HepG2 (cell line): ENCODE results near the gene DHX16. TPM values are rescaled to one million over a fixed set of nuclear protein-coding genes. Genes with fewer than 3 reads are reported as not detected.
A peak's percentile ranks its signal among the peaks of the same experiment; 100 is the strongest.

Experiments
- ARNTL ChIP-seq: sonication (generic); formaldehyde crosslinking; IDR thresholded peaks from 2 replicates; pipeline ENCODE4 v1.4.0; 2020; ENCODE audit warnings: mild to moderate bottlenecking, missing genetic modification reagents
- CENPX ChIP-seq: sonication (generic); formaldehyde crosslinking; IDR thresholded peaks from 2 replicates; pipeline ENCODE4 v1.9.0; 2021; ENCODE audit warnings: mild to moderate bottlenecking, missing genetic modification reagents, moderate library complexity
- DR1 ChIP-seq: sonication (generic); formaldehyde crosslinking; IDR thresholded peaks from 2 replicates; pipeline ENCODE4 v1.8.0; 2021; ENCODE audit warnings: mild to moderate bottlenecking, missing genetic modification reagents, inconsistent platforms
- EEA1 ChIP-seq: sonication (generic); formaldehyde crosslinking; IDR thresholded peaks from 2 replicates; pipeline ENCODE4 v1.5.1; 2020; ENCODE audit warnings: mild to moderate bottlenecking, missing genetic modification reagents, borderline replicate concordance
- HDAC1 ChIP-seq: sonication (generic); formaldehyde crosslinking; IDR thresholded peaks from 2 replicates; pipeline ENCODE4 v1.5.1; 2020; ENCODE audit warnings: mild to moderate bottlenecking, missing genetic modification reagents
- JUNB ChIP-seq: sonication (generic); formaldehyde crosslinking; IDR thresholded peaks from 2 replicates; pipeline ENCODE4 v1.8.0; 2022; ENCODE audit warnings: missing genetic modification reagents, mild to moderate bottlenecking, borderline replicate concordance
- JUND ChIP-seq: sonication (generic); formaldehyde crosslinking; IDR thresholded peaks from 2 replicates; pipeline ENCODE4 v1.8.0; 2022; ENCODE audit warnings: mild to moderate bottlenecking, missing genetic modification reagents
- KMT2A ChIP-seq: sonication (generic); formaldehyde crosslinking; IDR thresholded peaks from 2 replicates; pipeline ENCODE4 v1.4.0; 2020; ENCODE audit warnings: missing genetic modification reagents
- MTF2 ChIP-seq: sonication (generic); formaldehyde crosslinking; IDR thresholded peaks from 2 replicates; pipeline ENCODE4 v1.5.0; 2020; ENCODE audit warnings: missing genetic modification reagents, borderline replicate concordance
- NCOA2 ChIP-seq: sonication (generic); formaldehyde crosslinking; IDR thresholded peaks from 2 replicates; pipeline ENCODE4 v1.8.0; 2022; ENCODE audit warnings: inconsistent platforms
- POLR2AphosphoS2 ChIP-seq: IDR thresholded peaks from 2 replicates; pipeline ENCODE4 v1.6.1; 2011; ENCODE audit warnings: low read depth, low read length, improper control_type of control experiment
- SRSF4 ChIP-seq: fragments of 200-400 bp; formaldehyde crosslinking; IDR thresholded peaks from one replicate; pipeline ENCODE4 v1.6.1; 2018; ENCODE audit warnings: mild to moderate bottlenecking, low read depth, low read length, moderate library complexity; ENCODE audit not compliant: poor library complexity, severe bottlenecking
- TCF7L2 ChIP-seq: IDR thresholded peaks from 2 replicates; pipeline ENCODE4 v1.6.1; 2011; ENCODE audit warnings: mild to moderate bottlenecking, low read depth, low read length, moderate library complexity
- ZMYM2 ChIP-seq: sonication (generic); formaldehyde crosslinking; IDR thresholded peaks from 2 replicates; pipeline ENCODE4 v1.8.0; 2022; ENCODE audit warnings: mild to moderate bottlenecking, missing genetic modification reagents
- ZNF12 ChIP-seq: sonication (generic); formaldehyde crosslinking; IDR thresholded peaks from 2 replicates; pipeline ENCODE4 v1.5.0; 2020; ENCODE audit warnings: missing genetic modification reagents
- ZNF17 ChIP-seq: sonication (generic); formaldehyde crosslinking; IDR thresholded peaks from 2 replicates; pipeline ENCODE4 v1.5.0; 2020; ENCODE audit warnings: mild to moderate bottlenecking, missing genetic modification reagents
- ZNF230 ChIP-seq: sonication (generic); formaldehyde crosslinking; IDR thresholded peaks from 2 replicates; pipeline ENCODE4 v1.4.0; 2020; ENCODE audit warnings: mild to moderate bottlenecking, missing genetic modification reagents
- ZNF331 ChIP-seq: sonication (generic); formaldehyde crosslinking; IDR thresholded peaks from 2 replicates; pipeline ENCODE4 v1.4.0; 2020; ENCODE audit warnings: missing genetic modification reagents
- ZNF615 ChIP-seq: sonication (generic); formaldehyde crosslinking; IDR thresholded peaks from 2 replicates; pipeline ENCODE4 v1.5.0; 2020; ENCODE audit warnings: mild to moderate bottlenecking, missing genetic modification reagents, borderline replicate concordance
- ZSCAN21 ChIP-seq: sonication (generic); formaldehyde crosslinking; IDR thresholded peaks from 2 replicates; pipeline ENCODE4 v1.8.0; 2022; ENCODE audit warnings: mild to moderate bottlenecking, missing genetic modification reagents, moderate library complexity, borderline replicate concordance
- polyA plus RNA-seq, 8 experiments: library from polyadenylated mRNA; depleted of rRNA in 3 of 8; stranded (reverse) in 7 of 8; unstranded in 1 of 8; fragments of >200 nt; fragmentation: Illumina TruSeq in 4 of 8; extraction: Trizol in 4 of 8; gene quantifications; 2 replicates each; pipeline versions ENCODE4 v1.2.1 to v1.2.3, GENCODE V29; 2011 to 2016; ENCODE audit warnings: low read depth in 4 of 8, missing spikeins in 1 of 8, mixed read lengths in 1 of 8; ENCODE audit not compliant: insufficient read depth in 1 of 8
- total RNA-seq, 5 experiments: library from RNA; depleted of rRNA; stranded (reverse); fragments of >200 nt; fragmentation: Illumina TruSeq; extraction: Trizol; gene quantifications; 2 replicates each; pipeline ENCODE4 v1.2.3, GENCODE V29; 2016; ENCODE audit warnings: low read depth in 1 of 5
- TF ChIP-seq, protein P1 (sequence below): IDR thresholded peaks from 2 replicates; pipeline ENCODE4 v1.6.1; 2016; ENCODE audit warnings: missing compliant biosample characterization, missing genetic modification reagents, borderline replicate concordance
- TF ChIP-seq, protein P2 (sequence below): sonication (generic); formaldehyde crosslinking; conservative IDR thresholded peaks from 2 replicates; pipeline ENCODE4 v1.4.0; 2020; ENCODE audit warnings: missing genetic modification reagents
- TF ChIP-seq, protein P3 (sequence below), 2 experiments: sonication (generic) in 1 of 2; formaldehyde crosslinking in 1 of 2; IDR thresholded peaks; 2 replicates each; pipeline versions ENCODE4 v1.4.0 to v1.6.1; 2018 to 2020; ENCODE audit warnings: missing genetic modification reagents in 2 of 2, borderline replicate concordance in 1 of 2, low read depth in 1 of 2, mild to moderate bottlenecking in 1 of 2, missing biosample characterization in 1 of 2
- TF ChIP-seq, protein P4 (sequence below): fragments of 450-650 bp; IDR thresholded peaks from 2 replicates; pipeline ENCODE4 v1.6.1; 2016

Gene DHX16
- total and polyA plus RNA-seq, 2 of the 13 experiments (the other 11 are each of a cell fraction or from before 2014, with no cell fraction given) = 57.0 to 58.5 TPM

DNA sequence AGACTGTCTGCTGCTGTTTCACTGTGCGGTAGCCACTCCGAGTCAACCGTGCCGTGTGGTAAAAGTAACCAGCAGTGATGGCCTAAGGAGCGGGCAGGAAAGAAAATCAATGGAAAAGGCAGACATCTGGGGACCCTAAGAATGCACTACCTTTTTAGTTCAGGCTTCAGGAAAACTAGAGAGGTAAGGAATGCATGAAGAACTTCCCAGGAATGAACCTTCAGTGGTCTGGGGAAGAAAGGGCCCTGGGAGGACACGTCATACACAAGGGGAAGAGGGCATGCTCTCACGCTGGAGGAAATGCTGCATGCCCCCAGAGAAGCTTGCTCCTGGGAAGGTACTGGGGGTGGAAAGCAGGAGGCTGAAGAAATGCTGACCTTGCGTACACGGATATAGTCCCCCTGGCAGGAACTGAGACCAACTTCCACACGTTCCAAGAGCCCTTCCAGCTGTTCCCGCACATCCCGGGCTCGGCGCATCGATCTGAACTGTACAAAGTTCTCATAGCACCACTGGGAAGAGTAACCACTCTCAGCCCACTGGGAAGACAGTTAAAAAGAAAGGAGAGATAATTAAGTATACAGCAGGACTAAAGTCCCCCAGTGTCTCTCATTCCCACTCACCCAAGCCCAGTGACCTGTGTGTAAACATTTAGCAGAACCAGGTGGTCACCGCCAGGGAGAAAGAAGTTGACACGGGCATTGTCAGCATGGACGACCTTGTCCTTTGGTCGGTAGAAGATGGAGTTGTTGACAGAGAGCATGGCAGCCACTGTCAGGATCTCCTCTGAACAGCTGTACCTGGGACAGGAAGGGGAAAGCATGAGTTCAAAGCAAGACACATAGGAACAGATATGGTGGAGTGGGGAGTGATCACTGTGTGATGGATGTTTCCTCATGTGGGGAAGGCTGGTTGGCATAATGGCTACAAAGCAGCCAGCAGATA, 17.7 kb downstream of the DHX16 start (continued):
- TF ChIP-seq NCOA2 (CRISPR knock-in tag) (peak; percentile 90), ZNF12 (0 out of 2 replicates have a peak, but pooled peaks have one; percentile 51), JUNB (CRISPR knock-in tag) (0 out of 2 replicates have a peak, but pooled peaks have one; percentile 50), SRSF4 (no peak), ZNF331 (peak; percentile 89), ZMYM2 (CRISPR knock-in tag) (peak; percentile 81; the same call in 1 of the 2 replicates), ZNF615 (CRISPR knock-in tag) (no peak), ZNF17 (CRISPR knock-in tag) (no peak; the same call in 1 of the 2 replicates), TCF7L2 (no peak), MTF2 (CRISPR knock-in tag) (no peak), DR1 (CRISPR knock-in tag) (no peak), KMT2A (CRISPR knock-in tag) (no peak), JUND (CRISPR knock-in tag) (peak; percentile 71), ARNTL (CRISPR knock-in tag) (peak; percentile 91), EEA1 (CRISPR knock-in tag) (0 out of 2 replicates have a peak, but pooled peaks have one; percentile 69), HDAC1 (peak; percentile 99), CENPX (CRISPR knock-in tag) (no peak), POLR2AphosphoS2 (no peak), ZNF230 (CRISPR knock-in tag) (no peak; the same call in 1 of the 2 replicates), ZSCAN21 (peak; percentile 82)
- TF ChIP-seq, protein P1, sequence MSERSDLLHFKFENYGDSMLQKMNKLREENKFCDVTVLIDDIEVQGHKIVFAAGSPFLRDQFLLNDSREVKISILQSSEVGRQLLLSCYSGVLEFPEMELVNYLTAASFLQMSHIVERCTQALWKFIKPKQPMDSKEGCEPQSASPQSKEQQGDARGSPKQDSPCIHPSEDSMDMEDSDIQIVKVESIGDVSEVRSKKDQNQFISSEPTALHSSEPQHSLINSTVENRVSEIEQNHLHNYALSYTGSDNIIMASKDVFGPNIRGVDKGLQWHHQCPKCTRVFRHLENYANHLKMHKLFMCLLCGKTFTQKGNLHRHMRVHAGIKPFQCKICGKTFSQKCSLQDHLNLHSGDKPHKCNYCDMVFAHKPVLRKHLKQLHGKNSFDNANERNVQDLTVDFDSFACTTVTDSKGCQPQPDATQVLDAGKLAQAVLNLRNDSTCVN (CRISPR knock-in tag) = peak; percentile 66; the same call in 1 of the 2 replicates
- TF ChIP-seq, protein P2, sequence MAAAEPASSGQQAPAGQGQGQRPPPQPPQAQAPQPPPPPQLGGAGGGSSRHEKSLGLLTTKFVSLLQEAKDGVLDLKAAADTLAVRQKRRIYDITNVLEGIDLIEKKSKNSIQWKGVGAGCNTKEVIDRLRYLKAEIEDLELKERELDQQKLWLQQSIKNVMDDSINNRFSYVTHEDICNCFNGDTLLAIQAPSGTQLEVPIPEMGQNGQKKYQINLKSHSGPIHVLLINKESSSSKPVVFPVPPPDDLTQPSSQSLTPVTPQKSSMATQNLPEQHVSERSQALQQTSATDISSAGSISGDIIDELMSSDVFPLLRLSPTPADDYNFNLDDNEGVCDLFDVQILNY (CRISPR knock-in tag) = no peak
- TF ChIP-seq, protein P3, sequence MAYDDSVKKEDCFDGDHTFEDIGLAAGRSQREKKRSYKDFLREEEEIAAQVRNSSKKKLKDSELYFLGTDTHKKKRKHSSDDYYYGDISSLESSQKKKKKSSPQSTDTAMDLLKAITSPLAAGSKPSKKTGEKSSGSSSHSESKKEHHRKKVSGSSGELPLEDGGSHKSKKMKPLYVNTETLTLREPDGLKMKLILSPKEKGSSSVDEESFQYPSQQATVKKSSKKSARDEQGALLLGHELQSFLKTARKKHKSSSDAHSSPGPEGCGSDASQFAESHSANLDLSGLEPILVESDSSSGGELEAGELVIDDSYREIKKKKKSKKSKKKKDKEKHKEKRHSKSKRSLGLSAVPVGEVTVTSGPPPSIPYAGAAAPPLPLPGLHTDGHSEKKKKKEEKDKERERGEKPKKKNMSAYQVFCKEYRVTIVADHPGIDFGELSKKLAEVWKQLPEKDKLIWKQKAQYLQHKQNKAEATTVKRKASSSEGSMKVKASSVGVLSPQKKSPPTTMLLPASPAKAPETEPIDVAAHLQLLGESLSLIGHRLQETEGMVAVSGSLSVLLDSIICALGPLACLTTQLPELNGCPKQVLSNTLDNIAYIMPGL (CRISPR knock-in tag; IDR thresholded peaks at IDR 0.05; ENCODE audit: borderline replicate concordance in 1 of 2, low read depth in 1 of 2) = peak; percentile 68 to 77; a peak in 3 of 4 replicates
- TF ChIP-seq, protein P4, sequence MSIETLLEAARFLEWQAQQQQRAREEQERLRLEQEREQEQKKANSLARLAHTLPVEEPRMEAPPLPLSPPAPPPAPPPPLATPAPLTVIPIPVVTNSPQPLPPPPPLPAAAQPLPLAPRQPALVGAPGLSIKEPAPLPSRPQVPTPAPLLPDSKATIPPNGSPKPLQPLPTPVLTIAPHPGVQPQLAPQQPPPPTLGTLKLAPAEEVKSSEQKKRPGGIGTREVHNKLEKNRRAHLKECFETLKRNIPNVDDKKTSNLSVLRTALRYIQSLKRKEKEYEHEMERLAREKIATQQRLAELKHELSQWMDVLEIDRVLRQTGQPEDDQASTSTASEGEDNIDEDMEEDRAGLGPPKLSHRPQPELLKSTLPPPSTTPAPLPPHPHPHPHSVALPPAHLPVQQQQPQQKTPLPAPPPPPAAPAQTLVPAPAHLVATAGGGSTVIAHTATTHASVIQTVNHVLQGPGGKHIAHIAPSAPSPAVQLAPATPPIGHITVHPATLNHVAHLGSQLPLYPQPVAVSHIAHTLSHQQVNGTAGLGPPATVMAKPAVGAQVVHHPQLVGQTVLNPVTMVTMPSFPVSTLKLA = peak; percentile 93
